NCI-H2171 (cell line): ENCODE data around the gene DPPA2.
"Not testable (repeated sequence)": the region's sequence is repeated elsewhere in the genome, so short reads cannot be mapped to it uniquely, and the experiment has no call there.

Experiments used
- DNase-seq: peaks from one replicate; lab custom pipeline; 2025; lab: John Stamatoyannopoulos, UW

DPPA2 gene

GRCh38 chr3:109316162-109316730 is at the start of gene DPPA2:
Gene DPPA2 (minus strand): TSS chr3:109316517. CDS start chr3:109314542, 1,975 bp downstream.
- DNase-seq = no peak

- no peak for DNase-seq
Measured at GRCh38 chr3:109364088-109364487, 47.8 kb upstream of the DPPA2 start.

GRCh38 chr3:109363634-109364033 is 47.3 kb upstream of the DPPA2 start:
- DNase-seq = no peak

- DNase-seq = no peak
Measured at GRCh38 chr3:109362823-109363222, 46.5 kb upstream of the DPPA2 start.

GRCh38 chr3:109358809-109359208 is 42.5 kb upstream of the DPPA2 start:
- DNase-seq = not testable (repeated sequence)

GRCh38 chr3:109356442-109357155 is 40.3 kb upstream of the DPPA2 start:
- DNase-seq = no peak

- no peak for DNase-seq
Measured at GRCh38 chr3:109355625-109356441, 39.5 kb upstream of the DPPA2 start.

- DNase-seq = no peak
Measured at GRCh38 chr3:109353057-109353456, 36.7 kb upstream of the DPPA2 start.

- DNase-seq = no peak
Measured at GRCh38 chr3:109351231-109351630, 34.9 kb upstream of the DPPA2 start.

GRCh38 chr3:109346770-109347295 is 30.5 kb upstream of the DPPA2 start:
- DNase-seq = no peak

- DNase-seq = no peak
Measured at GRCh38 chr3:109346099-109346498, 29.8 kb upstream of the DPPA2 start.

GRCh38 chr3:109339714-109340648 is 23.7 kb upstream of the DPPA2 start:
- DNase-seq = no peak

GRCh38 chr3:109339197-109339596 is 22.9 kb upstream of the DPPA2 start:
- DNase-seq = no peak

GRCh38 chr3:109338322-109338721 is 22.0 kb upstream of the DPPA2 start:
- DNase-seq = no peak

GRCh38 chr3:109337393-109337792 is 21.1 kb upstream of the DPPA2 start, which contains the start of gene DPPA4:
Gene DPPA4 (minus strand): TSS chr3:109337546. CDS start chr3:109337517, 29 bp downstream.
- no peak for DNase-seq

- no peak for DNase-seq
Measured at GRCh38 chr3:109336291-109336861, 20.1 kb upstream of the DPPA2 start.

GRCh38 chr3:109334572-109334971 is 18.3 kb upstream of the DPPA2 start:
- DNase-seq = no peak

GRCh38 chr3:109331692-109332091 is 15.4 kb upstream of the DPPA2 start:
- no peak for DNase-seq

GRCh38 chr3:109330405-109330804 is 14.1 kb upstream of the DPPA2 start:
- no peak for DNase-seq

GRCh38 chr3:109328202-109328601 is 11.9 kb upstream of the DPPA2 start:
- DNase-seq = no peak

GRCh38 chr3:109325657-109326056 is 9.3 kb upstream of the DPPA2 start:
- no peak for DNase-seq
